GM21528 (cell line): ENCODE measurements around the gene JOSD2.
"Not testable (repeated sequence)": the region's sequence is repeated elsewhere in the genome, so short reads cannot be mapped to it uniquely, and the experiment has no call there.

Source experiments
- ATAC-seq: cut with Tn5 transposase; IDR thresholded peaks from one replicate; pipeline ENCODE4 v1.9.1; 2021; ENCODE audit warnings: mild to moderate bottlenecking, moderate library complexity; ENCODE audit not compliant: unreplicated experiment, low FRiP score

The JOSD2 gene

DNA sequence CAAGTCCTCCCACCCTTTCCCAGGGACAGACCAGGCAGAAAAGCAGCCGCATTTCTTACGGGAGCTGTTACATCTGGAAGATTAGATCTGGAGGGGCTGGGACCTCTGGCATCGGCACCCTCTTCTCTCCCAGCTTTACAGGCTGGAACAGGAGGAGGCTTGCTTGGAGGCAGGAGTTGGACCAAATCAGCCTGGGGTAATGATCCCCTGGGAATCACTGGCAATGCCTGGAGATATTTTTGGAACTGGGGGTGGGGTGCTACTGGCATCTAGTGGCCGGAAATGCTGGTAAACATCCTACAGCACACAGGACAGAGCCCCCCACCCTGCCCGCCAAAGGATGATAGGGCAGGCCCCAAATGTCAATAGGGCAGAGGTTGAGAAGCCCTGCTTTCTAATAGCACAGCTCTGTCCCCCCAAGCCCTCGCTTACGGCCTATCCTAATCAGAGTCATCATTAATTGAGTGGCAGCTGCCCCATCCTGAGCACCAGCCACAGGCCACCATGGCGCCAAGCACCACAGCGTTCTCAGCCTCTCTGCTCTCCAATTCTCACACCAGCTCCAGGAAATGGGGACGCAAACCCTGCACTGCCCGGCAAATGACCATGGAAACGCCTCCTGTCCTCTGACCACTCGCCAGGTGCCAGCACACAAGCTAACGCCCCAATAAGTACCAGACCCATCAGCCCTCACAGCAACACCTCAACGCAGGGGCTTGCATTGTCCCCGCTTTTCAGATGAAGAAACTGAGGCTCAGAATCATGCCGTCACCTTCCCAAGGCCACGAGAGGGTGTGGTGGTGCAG is 36.6 kb upstream of the JOSD2 start:
- no peak for ATAC-seq

DNA sequence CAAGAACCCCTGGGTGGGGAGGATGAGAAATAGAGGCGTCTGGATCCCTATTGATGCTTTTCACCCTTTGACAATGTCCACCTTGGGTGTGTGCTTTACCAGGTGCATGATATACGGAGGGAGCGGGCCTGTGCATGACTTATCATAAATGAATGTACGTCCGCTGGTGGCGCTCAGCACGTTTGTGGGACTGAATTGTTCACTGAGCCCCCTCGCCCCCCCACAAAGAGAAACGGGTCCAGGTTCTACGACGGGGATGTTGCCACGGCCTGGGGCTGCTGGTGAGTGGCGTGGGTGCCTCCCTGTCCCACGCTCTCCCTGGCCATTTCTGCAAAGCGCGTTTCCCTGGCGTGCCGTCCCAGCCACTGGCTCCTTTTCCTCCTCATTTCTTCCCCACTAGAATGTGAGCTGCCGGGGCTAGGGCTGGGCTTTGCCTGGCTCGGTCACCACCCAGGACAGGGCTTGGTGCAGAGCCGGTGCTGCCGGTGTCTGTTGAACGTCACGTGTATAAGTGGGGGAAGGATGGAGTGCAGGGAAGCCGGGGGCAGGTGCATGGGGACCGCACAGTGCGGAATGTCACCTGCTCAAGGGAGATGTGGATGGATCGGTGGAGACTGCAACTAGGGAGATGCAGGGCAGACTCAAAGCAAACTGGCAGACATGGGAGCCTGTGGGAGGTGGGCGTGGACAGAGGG is 35.7 kb upstream of the JOSD2 start:
- ATAC-seq, result no peak

DNA sequence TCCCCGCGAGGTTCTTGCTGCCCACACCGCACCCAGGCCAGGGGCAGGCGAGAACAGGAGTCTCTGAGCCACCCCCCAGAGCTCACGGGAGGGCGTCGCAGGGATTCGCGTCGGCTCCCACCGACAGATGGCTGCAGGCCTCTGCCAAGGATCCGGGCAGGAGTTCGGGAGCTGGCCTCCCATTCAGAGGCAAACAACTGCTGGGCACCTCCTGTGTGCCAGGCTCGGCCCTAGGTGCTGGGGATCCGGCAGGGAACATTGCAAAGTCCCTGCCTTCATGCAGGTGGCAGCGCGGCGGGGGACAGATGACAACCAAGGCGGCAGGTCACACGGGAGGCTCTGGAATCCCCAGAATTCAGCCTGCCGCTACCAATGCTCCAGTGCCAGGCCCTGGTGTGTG is 32.0 kb upstream of the JOSD2 start:
- no peak for ATAC-seq

- no peak for ATAC-seq
These were observed 26.8 kb upstream of the JOSD2 start for GRCh38 chr19:50537769-50538230.

DNA sequence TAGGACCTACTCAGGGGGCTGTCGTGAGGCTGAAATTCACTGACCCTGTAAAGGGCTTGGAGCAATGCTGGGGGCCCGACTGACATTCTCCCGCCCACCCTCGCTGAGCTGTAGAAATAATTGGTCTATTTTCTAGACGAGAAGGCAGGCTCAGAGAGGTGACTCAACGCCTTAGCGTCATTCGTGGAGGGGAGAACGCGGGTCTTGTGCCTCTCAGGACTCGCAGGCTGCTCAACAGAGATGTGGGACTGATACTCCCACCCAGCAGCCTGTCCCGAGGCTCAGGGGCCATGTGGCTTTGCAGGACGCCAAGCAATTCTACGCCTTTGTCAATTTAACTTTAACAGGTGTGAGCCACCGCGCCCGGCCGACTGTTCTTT is 26.3 kb upstream of the JOSD2 start:
- ATAC-seq, result no peak

DNA sequence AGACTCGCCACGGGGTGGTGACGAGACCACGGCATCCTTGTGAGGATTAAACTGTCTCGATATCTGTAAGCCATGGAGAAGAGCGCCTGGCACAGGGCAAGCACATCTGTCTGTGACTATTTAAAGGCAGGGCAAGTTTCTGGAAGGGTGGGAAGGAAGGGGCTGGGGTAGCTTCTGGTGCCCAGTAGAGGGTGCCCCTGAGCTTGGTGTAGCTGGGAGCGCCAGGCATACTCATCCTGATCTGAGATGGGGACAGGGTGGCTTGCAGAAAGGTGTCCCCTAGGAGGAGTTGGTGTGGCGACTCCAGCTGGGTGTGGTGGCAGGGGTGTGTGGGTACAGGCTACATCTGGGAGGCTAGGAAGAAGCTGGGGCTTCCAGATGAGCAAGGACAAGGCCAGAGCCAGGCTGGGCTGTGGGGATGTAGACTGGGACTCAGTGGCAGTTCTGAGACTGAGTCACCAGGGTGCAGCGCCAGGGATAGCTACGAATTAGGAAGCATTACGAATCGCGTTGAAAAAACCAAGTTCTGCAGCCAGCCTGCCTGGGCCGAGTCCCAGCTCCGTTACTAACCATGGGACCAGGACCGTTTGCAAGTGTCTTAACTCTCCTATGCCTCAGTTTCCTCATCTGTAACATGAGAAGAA is 25.8 kb upstream of the JOSD2 start:
- ATAC-seq, result no peak

- ATAC-seq, result no peak
These were observed 24.7 kb upstream of the JOSD2 start for GRCh38 chr19:50535672-50536187.

DNA sequence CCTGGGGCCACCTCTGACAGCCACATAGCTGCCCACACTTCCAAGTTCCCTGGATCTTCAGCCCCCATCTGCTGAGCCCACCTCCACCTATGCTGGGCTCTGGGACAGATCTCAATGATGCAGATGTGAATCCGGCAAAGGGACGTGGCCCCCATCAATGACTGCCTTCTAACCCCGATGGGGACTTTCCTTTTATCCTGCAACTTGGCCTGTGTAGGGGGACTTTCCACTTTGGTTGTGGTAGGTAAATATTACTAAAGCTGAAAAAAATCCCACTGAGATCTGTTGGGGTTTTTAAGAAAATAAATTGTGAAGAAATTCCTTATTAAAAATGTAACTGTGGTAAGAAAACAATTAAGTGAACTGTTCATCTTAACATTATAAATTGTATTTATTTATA is 23.5 kb upstream of the JOSD2 start:
- no peak for ATAC-seq

GRCh38 chr19:50532952-50533351 is 22.0 kb upstream of the JOSD2 start:
- ATAC-seq, result no peak

- no peak for ATAC-seq
These were observed 20.2 kb upstream of the JOSD2 start for GRCh38 chr19:50531171-50531612.

- ATAC-seq, result not testable (repeated sequence)
These were observed 17.1 kb upstream of the JOSD2 start for GRCh38 chr19:50528052-50528451.

DNA sequence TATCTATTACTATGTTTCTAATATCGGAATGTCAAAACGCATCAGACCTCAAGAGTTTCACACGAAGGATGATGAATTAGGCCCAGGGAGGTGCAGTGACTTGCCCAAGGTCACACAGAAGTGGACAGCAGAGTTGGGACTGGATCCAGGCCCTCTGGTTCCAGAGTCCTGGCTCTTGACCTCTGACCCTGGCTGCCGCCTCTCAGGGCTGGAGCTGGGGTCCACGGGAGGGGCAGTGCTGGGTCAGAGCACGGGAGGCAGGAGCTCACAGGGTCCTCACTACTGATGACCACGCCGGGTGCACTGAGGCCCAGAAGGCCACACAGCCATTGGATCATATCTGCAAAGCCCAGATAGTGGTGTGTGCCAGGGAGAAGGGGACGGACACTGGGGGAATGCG is 11.9 kb upstream of the JOSD2 start:
- no peak for ATAC-seq

- no peak for ATAC-seq
These were observed 10.0 kb upstream of the JOSD2 start for GRCh38 chr19:50520822-50521465.

GRCh38 chr19:50519006-50519575 is 8.1 kb upstream of the JOSD2 start:
- no peak for ATAC-seq

- no peak for ATAC-seq
These were observed 7.4 kb upstream of the JOSD2 start for GRCh38 chr19:50518091-50519005.

- ATAC-seq, result no peak
These were observed 6.7 kb upstream of the JOSD2 start for GRCh38 chr19:50517704-50518075.

DNA sequence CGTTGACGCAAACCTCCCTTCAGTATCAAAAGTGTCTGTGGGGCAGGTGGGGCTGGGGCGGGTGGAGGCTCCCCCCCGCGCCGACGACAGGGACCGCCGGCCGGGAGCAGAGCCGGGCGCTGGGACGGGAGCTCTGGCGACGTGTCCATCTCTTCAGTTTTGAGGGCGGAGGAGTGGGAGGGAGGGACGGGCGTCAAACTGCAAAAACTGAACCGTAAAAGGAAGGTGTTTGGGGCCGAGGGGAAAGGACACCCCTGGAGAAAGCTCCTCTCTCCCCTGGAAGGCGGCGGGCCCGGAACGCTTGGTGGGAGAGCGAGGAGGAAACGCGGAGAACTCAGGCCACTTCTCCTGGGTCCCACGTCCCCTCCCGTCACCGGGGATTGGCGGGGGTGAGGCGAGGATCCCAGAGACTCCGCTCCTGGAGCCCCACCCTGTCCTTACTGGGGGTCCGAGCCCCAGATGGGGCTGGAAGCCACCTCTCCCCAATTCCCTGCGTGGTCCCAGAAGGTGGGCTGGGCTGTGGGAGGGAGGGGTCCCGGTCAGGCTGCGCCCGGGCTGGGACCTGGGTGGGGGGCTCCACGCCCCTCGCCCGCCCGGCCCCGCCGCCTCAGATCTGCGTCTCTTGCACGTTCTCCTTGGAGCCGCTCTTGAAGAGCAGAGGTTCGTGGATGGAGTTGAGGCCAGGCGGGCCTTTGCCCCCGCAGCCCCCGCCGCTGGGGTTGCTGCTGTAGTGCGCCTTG is 6.1 kb upstream of the JOSD2 start:
- no peak for ATAC-seq

DNA sequence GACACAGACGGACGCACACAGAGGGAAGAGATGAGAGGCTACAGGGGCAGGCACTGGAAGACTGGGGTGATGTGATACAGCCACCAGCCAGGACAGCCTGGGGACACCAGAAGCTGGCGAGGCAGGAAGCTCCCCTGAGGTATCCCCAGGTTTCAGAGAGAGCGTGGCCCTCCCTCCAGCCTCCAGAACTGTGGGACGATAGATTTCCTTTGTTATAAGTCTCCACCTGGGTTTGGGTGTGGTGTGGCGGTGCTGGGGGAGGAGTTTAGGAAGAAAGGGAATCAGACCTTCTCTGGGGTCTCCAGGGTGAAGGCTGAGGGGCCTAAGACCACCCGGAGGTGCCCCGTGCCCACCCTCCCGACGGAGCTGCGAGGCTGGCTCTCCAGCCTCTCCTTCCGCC is 5.5 kb upstream of the JOSD2 start:
- ATAC-seq, result no peak

- ATAC-seq, result no peak
These were observed 4.2 kb upstream of the JOSD2 start for GRCh38 chr19:50515168-50515561.
